Left ventricle myocardium inferior (tissue), 1 donor: ENCODE measurements around the gene SLU7. TPM values are rescaled to one million over a fixed set of nuclear protein-coding genes. Genes with fewer than 3 reads are reported as not detected.

Source experiments
- DNase-seq: peaks from one replicate; pipeline ENCODE4 v3.0.0-alpha.2; 2020
- H3K27ac ChIP-seq: fragments of 200-600 bp; replicated peaks from 2 replicates; pipeline ENCODE4 v1.8.0; 2021
- H3K27me3 ChIP-seq: fragments of 200-600 bp; 2 replicates; pipeline ENCODE4 v1.8.0; 2021; ENCODE audit warnings: low read depth
- H3K36me3 ChIP-seq: fragments of 200-600 bp; 2 replicates; pipeline ENCODE4 v1.8.0; 2021
- H3K4me1 ChIP-seq: fragments of 200-600 bp; 2 replicates; pipeline ENCODE4 v1.8.0; 2021
- H3K4me3 ChIP-seq: fragments of 200-600 bp; 2 replicates; pipeline ENCODE4 v1.8.0; 2021; ENCODE audit warnings: mild to moderate bottlenecking, moderate library complexity
- H3K9me3 ChIP-seq: fragments of 200-600 bp; replicated peaks from 2 replicates; pipeline ENCODE4 v1.8.0; 2021
- CTCF ChIP-seq: fragments of 200-600 bp; IDR thresholded peaks from 2 replicates; pipeline ENCODE4 v1.8.0; 2021; ENCODE audit warnings: antibody characterized with exemption, mild to moderate bottlenecking, borderline replicate concordance
- intact Hi-C: fragments of 100-400 bp; cut with micrococcal nuclease; formaldehyde crosslinking; loops from one replicate; pipeline ENCODE4 v1.11.0; 2022
- total RNA-seq: library from RNA; stranded (reverse); fragmentation: NEBNext Ultra II Directional; extraction: Animal tissue kit (Norgen Biotek cat#: 25700); gene quantifications from one replicate; pipeline ENCODE4 v1.2.1, GENCODE V29; 2021
- donor health status: DM: no; HTN: yes; CAD: no; lungs with severe emphysema.

Gene SLU7
- total RNA-seq, 1 donor from 2014 or later = 56.2 TPM

- intact Hi-C loops = no loop called here
These were observed 45.6 kb upstream of the SLU7 start for GRCh38 chr5:160464466-160464797.

GRCh38 chr5:160463740-160464465 is 45.0 kb upstream of the SLU7 start:
- Histone ChIP-seq H3K9me3 (no peaks in the 10 kb centered on the region), H3K4me1 (peaks cover 21% of the 10 kb centered on the region), H3K27ac (no peak overlapping the region), H3K4me3 (no peak overlapping the region), H3K27me3 (no peaks in the 10 kb centered on the region), H3K36me3 (no peaks in the 10 kb centered on the region)
- no peak for DNase-seq
- TF ChIP-seq CTCF = no peak
- intact Hi-C loops = no loop called here

More at GRCh38 chr5:160464466-160464797, 45.6 kb upstream of the SLU7 start:
- Histone ChIP-seq H3K4me3 (no peak overlapping the region), H3K9me3 (no peaks in the 10 kb centered on the region), H3K27me3 (no peaks in the 10 kb centered on the region), H3K4me1 (peaks cover 21% of the 10 kb centered on the region), H3K27ac (no peak overlapping the region), H3K36me3 (no peaks in the 10 kb centered on the region)
- TF ChIP-seq CTCF = no peak
- DNase-seq = no peak

GRCh38 chr5:160463227-160463626 is 44.3 kb upstream of the SLU7 start:
- Histone ChIP-seq H3K4me1 (peaks cover 19% of the 10 kb centered on the region), H3K27ac (no peak overlapping the region), H3K36me3 (no peaks in the 10 kb centered on the region), H3K9me3 (no peaks in the 10 kb centered on the region), H3K27me3 (no peaks in the 10 kb centered on the region), H3K4me3 (no peak overlapping the region)
- no peak for DNase-seq
- intact Hi-C loops = no loop called here
- no peak for TF ChIP-seq CTCF

GRCh38 chr5:160462167-160462566 is 43.3 kb upstream of the SLU7 start:
- intact Hi-C loops = no loop called here
- DNase-seq = no peak
- Histone ChIP-seq H3K27ac (no peak overlapping the region), H3K36me3 (no peaks in the 10 kb centered on the region), H3K4me1 (peaks cover 9% of the 10 kb centered on the region), H3K27me3 (no peaks in the 10 kb centered on the region), H3K4me3 (no peak overlapping the region), H3K9me3 (no peaks in the 10 kb centered on the region)
- TF ChIP-seq CTCF = no peak

GRCh38 chr5:160461378-160461777 is 42.5 kb upstream of the SLU7 start:
- no peaks in the 10 kb centered on the region for H3K9me3 ChIP-seq
- H3K4me1 ChIP-seq = peaks cover under 1% of the 10 kb centered on the region
- TF ChIP-seq CTCF = no peak
- no peak for DNase-seq
- no peak overlapping the region for H3K4me3 ChIP-seq
- H3K36me3 ChIP-seq = no peaks in the 10 kb centered on the region
- intact Hi-C loops = no loop called here
- peaks cover 3% of the 10 kb centered on the region for H3K27me3 ChIP-seq
- H3K27ac ChIP-seq = no peak overlapping the region
